ENCODE results near the gene KIAA0232.

DNA sequence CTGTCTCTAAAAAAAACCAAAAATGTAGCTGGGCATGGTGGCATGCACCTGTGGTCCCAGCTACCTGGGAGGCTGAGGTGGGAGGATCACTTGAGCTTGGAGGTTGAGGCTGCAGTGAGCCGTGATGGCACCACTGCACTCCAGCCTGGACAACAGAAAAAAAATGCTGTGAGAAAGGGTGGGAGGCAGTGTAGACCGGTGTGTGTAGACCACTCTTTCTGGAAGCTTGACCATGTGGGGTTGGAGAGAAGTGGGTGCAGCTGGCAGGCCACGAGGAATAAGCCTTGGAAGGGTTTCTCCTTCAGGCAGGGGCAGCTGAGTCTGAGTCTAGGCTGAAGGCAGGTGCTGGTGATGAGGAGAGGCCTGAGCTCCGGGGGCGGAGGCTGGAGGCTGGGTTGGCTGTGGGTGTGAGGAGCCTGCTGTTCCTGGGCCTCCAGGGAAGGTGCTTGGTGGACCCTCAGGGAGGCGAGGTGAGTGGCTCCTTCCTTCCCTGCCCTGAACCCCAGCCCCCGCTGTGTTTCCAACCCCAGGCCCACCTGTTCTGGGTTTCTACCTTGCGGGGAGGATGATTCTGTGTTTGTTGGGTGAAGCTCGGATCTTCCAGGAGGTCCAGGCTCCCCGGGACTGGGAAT lies 117.8 kb downstream of the KIAA0232 start:
- TF ChIP-seq POLR2A (IDR thresholded peaks at IDR 0.05; ENCODE audit: low read length) (no peak), GATA1 (IDR thresholded peaks at IDR 0.05; ENCODE audit: low read depth, low read length) (no peak)
